GM19025 (cell line): ENCODE measurements around the gene DOC2A.

Experiments
- ATAC-seq: cut with Tn5 transposase; IDR thresholded peaks from one replicate; pipeline ENCODE4 v1.9.1; 2021; ENCODE audit warnings: mild to moderate bottlenecking, low read depth, moderate library complexity; ENCODE audit not compliant: unreplicated experiment

DOC2A gene

DNA sequence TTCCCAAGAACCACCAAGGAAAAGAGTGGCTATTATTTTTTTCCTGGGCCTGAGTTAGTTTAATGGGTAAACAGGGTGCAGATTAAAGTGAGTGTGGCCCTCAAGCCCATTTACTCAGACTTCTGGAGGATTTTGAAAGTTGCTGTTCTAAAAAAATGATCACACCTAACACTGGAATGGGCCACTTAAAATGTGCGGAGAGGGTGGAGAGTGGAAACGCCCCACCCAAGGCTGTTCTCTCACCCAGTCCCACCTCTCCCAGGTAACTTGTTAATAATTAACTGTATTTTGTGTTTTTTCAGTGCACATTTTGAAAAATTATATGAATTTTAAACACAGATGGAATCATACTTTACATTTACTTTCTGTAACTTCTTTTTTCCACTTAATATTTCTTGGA lies 20.8 kb downstream of the DOC2A start:
- ATAC-seq, result no peak

DNA sequence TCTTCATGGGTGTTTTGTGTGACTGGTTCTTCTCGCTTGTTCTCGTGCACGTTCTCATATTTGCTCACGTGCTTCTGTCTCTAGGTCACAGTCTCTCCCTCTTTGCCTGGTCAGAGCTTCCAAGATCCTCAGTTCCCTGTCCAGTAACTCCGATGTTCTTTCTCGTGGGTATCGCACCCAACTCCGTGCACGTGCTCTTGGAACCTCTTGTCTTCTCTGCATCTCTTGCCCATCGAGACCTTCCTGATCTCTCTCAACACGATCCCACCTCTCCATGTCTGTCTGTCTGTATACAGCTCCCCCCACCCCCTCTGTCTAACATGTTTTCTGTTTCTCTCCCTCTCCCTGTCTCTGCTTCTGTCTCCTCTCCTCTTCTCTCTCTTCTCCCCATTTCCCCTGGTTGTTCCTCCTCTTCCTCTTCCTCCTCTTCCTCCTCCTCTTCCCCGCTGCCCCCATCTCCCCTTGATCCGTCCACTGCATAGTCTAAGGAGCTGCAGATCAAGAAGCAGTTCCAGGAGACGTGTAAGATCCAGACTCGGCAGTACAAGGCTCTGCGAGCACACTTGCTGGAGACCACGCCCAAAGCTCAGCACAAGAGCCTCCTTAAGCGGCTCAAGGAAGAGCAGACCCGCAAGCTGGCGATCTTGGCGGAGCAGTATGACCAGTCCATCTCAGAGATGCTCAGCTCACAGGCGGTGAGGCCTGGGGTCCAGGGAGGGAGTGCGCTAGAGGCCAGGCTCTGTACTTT lies 21.5 kb downstream of the DOC2A start:
- no peak for ATAC-seq

DNA sequence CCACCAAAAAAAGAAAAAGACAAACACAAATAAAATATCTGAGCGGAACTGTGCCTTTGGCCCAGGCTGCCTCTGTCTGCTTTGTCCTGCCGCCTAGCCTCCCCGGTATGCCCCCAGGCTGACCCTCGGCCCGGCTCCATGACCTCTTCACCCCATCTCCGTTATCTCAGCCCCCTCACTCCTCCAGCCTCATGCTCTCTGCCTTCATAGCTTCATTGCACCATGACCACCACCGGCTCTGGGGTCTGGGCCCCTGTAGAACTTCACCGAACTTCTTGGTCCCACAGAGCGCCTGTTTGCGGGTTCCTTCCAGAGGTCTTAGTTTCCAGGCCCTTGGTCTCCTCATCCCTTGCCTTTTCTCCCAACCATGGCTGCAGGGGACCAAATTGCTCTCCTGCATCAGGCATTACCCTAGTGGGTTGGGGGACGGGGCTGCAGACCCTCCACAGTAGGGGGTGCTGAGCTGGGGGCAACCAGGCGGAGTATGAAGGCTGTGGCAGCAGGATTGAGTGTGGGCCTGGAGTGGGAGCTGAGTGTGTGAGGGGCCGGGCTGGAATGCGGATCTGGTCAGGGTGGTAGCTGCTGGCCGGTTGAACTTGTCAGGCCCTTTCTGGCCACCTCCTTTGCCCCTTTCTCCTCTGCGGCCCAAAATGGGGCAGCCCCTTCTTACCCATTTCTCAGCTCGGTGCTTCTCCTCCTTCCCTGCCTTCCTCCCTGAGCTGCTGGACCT lies 22.3 kb downstream of the DOC2A start:
- no peak for ATAC-seq

- no peak for ATAC-seq
Measured at GRCh38 chr16:29987371-29988085, 23.3 kb downstream of the DOC2A start.

GRCh38 chr16:29986931-29987330 lies 23.9 kb downstream of the DOC2A start:
- no peak for ATAC-seq

DNA sequence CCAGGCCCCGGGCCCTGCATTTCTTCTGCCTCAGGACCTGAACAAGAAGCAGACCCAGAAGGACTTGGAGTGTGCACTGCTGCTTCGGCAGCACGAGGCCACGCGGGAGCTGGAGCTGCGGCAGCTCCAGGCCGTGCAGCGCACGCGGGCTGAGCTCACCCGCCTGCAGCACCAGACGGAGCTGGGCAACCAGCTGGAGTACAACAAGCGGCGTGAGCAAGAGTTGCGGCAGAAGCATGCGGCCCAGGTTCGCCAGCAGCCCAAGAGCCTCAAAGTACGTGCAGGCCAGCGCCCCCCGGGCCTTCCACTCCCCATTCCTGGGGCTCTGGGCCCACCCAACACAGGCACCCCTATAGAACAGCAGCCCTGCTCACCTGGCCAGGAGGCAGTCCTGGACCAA lies 24.6 kb downstream of the DOC2A start:
- no peak for ATAC-seq

GRCh38 chr16:29985271-29985811 lies 25.5 kb downstream of the DOC2A start:
- ATAC-seq, result no peak

DNA sequence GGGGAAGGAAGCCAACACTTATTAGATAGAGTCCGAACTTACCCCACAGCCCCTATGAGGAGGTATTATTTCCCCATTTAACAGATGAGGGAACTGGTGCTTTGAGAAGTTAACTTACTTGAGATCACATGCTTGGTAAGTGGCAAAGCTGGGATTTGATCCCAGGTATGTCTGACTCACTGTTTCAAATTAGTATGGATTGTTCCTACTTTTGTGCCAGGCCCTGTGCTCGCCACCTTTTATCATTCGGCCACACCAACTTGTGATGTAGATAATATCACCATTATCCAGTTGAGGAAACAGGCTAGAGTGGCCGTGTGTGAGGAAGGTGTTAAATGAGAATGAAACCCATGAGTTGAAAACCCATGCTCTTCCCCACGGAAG lies 26.1 kb downstream of the DOC2A start:
- ATAC-seq, result no peak

- ATAC-seq, result no peak
Measured at GRCh38 chr16:29984137-29984763, 26.6 kb downstream of the DOC2A start.

- ATAC-seq, result no peak
Measured at GRCh38 chr16:29983420-29984136, 27.2 kb downstream of the DOC2A start.

DNA sequence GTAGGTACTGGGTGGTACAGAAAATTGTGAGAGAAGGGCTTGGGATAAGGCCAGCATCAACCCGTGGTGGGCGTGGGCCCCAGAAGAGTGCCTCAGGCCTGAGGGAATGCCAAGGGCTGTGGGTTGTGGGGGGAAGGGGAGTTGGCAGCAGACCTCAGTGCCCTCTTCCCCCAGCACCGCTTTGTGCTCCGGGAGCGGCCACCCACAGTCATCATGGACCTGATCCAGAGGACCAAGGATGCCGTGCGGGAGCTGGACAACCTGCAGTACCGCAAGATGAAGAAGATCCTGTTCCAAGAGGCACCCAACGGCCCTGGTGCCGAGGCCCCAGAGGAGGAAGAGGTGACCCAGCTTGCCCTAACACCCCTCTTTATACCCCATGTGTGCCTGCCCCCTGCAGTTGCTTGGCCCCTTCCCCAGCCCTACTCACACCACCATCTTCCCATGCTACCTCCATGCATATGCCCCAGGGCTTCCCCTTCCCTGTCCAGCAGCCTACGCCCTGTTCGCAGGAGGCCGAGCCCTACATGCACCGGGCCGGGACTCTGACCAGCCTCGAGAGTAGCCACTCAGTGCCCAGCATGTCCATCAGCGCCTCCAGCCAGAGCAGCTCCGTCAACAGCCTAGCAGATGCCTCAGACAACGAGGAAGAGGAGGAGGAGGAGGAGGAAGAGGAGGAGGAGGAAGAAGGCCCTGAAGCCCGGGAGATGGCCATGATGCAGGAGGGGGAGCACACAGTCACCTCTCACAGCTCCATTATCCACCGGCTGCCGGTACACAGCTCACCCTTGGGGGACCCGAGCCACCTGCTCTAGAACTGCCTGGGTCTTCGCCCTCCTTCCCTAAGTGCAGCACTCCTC lies 28.0 kb downstream of the DOC2A start:
- ATAC-seq, result no peak

DNA sequence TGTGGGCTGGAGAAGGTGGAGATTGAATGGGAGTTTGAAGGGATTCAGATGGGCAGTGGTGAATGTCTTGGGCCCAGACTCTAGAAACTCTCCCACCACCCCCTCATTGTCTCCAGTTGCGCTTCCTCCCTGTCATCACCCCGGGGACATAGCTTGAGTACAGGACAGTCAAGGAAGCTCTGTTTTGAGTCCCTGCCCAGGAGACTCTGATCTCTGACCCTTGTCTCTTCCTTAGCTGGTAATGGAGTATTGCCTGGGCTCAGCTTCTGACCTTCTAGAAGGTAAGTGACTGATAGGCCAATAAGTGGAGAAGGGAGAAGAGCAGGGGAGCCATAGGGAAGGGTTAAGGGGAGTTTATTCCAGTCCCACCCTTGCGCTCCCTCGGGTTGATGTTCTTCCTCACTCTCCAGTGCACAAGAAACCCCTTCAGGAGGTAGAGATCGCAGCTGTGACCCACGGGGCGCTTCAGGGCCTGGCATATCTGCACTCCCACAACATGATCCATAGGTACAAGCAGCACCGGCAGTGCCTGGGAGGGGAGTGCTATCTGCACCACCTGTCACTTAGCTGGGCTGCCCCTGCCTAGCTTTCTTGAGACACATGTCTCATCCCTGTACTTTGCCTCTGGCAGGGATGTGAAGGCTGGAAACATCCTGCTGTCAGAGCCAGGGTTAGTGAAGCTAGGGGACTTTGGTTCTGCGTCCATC lies 32.1 kb downstream of the DOC2A start:
- no peak for ATAC-seq

- ATAC-seq, result no peak
Measured at GRCh38 chr16:29978081-29978480, 32.7 kb downstream of the DOC2A start.

DNA sequence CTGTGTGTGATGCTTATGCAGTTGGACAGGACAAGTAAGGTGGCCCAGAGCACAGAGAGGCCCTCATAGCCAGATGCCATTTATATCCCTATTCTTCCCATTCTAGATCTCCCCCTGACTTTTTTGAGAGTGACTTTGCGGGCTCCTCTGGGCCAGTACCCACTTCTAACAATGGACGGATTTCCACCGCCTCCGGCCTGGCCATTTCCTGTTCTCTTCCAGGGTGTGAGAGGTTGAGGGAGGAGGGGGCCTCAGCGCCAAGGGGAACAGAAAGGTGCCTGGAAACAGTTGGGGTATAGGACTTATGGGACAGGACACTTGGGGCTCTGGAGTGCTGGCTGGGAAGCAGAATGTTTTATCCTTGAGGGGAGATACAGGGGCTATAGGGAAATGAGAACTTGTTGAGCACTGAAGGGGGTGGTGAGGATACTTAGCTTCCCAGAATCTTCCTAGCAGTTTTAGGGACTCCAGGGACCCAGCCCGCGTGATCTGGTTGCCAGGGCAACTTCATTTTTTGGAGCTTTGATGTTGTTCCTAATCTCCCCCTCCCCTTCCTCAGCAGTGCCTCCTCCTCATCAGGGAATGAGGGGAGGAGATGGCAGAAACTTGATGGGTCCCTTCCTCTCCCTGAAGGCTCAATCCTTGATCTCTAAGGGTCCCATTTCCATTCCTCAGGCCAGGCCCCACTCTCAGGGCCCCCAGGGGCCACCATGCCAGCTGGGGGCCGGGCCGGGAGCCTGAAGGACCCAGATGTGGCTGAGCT lies 33.6 kb downstream of the DOC2A start:
- no peak for ATAC-seq

DNA sequence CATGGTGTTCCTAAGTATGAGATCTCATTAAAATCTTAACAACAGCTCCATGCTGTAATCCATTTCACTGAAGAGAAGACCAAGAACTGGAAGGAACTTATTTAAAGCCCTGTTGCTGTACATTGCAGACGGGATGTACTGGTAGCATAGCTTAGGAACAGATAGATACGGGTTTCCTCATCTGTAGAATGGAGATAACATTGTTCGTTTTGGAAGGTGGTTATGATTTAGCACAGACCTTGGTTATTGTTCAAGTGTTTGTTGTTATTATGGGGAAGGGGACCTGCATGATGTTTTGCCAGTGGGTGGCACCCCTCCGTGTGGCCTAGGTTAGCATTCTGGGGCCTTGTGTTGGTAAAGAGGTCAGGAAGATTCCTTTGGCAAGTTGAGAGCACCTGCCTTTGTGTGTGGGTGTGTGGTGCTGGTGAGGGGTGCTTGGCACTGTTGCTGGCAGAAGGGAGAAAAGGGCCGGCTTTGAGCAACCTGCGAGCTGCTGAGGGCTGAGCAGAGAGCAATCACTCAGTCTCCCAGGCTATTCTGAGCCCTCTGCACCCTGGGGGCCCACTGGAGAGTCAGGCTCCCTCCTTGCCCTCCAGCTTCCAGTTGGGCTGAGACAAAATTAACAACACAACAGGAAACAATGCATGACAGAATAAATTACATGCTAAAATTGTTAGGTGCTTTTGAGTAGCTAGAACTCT lies 34.9 kb downstream of the DOC2A start:
- ATAC-seq, result no peak

- ATAC-seq, result no peak
Measured at GRCh38 chr16:29975134-29975538, 35.7 kb downstream of the DOC2A start.
